ENCODE results near the gene JARID2.

DNA sequence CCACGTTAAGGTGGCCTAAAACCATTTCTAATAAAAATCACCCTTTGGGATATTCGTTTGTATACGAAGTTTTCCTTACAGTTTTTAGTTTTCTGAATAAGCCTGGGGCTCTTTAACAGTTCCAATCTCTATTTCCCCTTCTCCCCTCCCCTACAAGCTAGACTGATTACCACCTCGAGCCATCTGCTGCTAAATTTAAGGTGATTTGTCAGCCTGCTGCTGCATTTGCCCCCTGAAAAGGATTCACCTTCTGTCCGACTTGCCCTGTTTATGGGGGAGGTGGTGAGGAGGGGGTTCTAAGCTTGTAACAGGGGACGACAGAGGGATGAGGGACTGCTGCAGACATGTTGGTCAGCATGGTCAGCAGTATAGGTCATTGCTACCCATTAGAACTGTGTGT is 146.3 kb downstream of the JARID2 start:
- TF ChIP-seq GATA3 (IDR thresholded peaks at IDR 0.05; ENCODE audit: low read depth, low read length), result no peak
- TF ChIP-seq GATA2 (IDR thresholded peaks at IDR 0.05; ENCODE audit: low read depth, low read length), result no peak

All from SH-SY5Y (cell line).